Peyer's patch (tissue), 4 donors: ENCODE measurements around the gene POLR2M. TPM values are rescaled to one million over a fixed set of nuclear protein-coding genes. Genes with fewer than 3 reads are reported as not detected.

ENCODE experiments used
- DNase-seq, 3 donors: peaks; one replicate each; pipeline ENCODE4 v3.0.0-alpha.2; 2017 to 2019
- H3K27ac ChIP-seq, 4 donors: fragments of 200-600 bp; sonication (generic); one replicate each; pipeline ENCODE4 v1.5.1; 2016 to 2019
- H3K27me3 ChIP-seq, 2 donors: fragments of 200-600 bp; sonication (generic); one replicate each; pipeline ENCODE4 v1.5.1; 2019
- H3K36me3 ChIP-seq, 3 donors: fragments of 200-600 bp; sonication (generic); one replicate each; pipeline ENCODE4 v1.5.1; 2016 to 2019
- H3K4me1 ChIP-seq, 4 donors: fragments of 200-600 bp; sonication (generic); one replicate each; pipeline ENCODE4 v1.5.1; 2016 to 2019
- H3K4me3 ChIP-seq, 4 donors: fragments of 200-600 bp; sonication (generic); 1 replicate in 3 of 4; 2 replicates in 1 of 4; pipeline ENCODE4 v1.5.1; 2016 to 2019; ENCODE audit warnings: mild to moderate bottlenecking in 1 of 4
- H3K9me3 ChIP-seq, 4 donors: fragments of 200-600 bp; sonication (generic); one replicate each; pipeline ENCODE4 v1.5.1; 2016 to 2019; ENCODE audit warnings: mild to moderate bottlenecking in 1 of 4
- CTCF ChIP-seq, 6 experiments: fragments of 450-650 bp in 4 of 6; fragments of 200-600 bp in 2 of 6; sonication (generic) in 1 of 6; IDR thresholded peaks; one replicate each; pipeline ENCODE4 v1.5.1; 2017 to 2019; ENCODE audit warnings: antibody characterized with exemption in 6 of 6, mild to moderate bottlenecking in 3 of 6, moderate library complexity in 1 of 6
- POLR2A ChIP-seq, 2 donors: fragments of 450-650 bp; IDR thresholded peaks; one replicate each; pipeline ENCODE4 v1.5.1; 2017; ENCODE audit warnings: antibody characterized with exemption in 2 of 2, mild to moderate bottlenecking in 2 of 2, moderate library complexity in 2 of 2
- total RNA-seq, 4 donors: library from RNA; depleted of rRNA; stranded (reverse); fragments of >200 nt; gene quantifications; one replicate each; pipeline ENCODE4 v1.1.0, GENCODE V29; 2016

POLR2M gene
- total RNA-seq, 4 donors from 2014 or later, result 141 to 595 (median 211) TPM

GRCh38 chr15:57698991-57699390 is 7.5 kb upstream of the POLR2M start:
- Histone ChIP-seq H3K9me3 (no peaks in the 10 kb centered on the region), H3K4me1 (no peaks in the 10 kb centered on the region), H3K27me3 (no peaks in the 10 kb centered on the region), H3K36me3 (no peaks in the 10 kb centered on the region), H3K4me3 (no peak overlapping the region), H3K27ac (no peak overlapping the region)
- no peak for TF ChIP-seq CTCF (IDR thresholded peaks at IDR 0.05)
- no peak for TF ChIP-seq POLR2A (IDR thresholded peaks at IDR 0.05)
- DNase-seq, result no peak

GRCh38 chr15:57703387-57703786 is 3.1 kb upstream of the POLR2M start:
- H3K9me3 ChIP-seq, result no peaks in the 10 kb centered on the region
- H3K27me3 ChIP-seq, result no peaks in the 10 kb centered on the region
- H3K4me3 ChIP-seq, result no peak overlapping the region
- H3K27ac ChIP-seq, result no peak overlapping the region
- peaks cover 0 to 11% (median 0%) of the 10 kb centered on the region in 4 donors for H3K4me1 ChIP-seq
- TF ChIP-seq POLR2A (IDR thresholded peaks at IDR 0.05) (no peak), CTCF (IDR thresholded peaks at IDR 0.05) (no peak)
- no peak for DNase-seq
- H3K36me3 ChIP-seq, result no peaks in the 10 kb centered on the region

DNA sequence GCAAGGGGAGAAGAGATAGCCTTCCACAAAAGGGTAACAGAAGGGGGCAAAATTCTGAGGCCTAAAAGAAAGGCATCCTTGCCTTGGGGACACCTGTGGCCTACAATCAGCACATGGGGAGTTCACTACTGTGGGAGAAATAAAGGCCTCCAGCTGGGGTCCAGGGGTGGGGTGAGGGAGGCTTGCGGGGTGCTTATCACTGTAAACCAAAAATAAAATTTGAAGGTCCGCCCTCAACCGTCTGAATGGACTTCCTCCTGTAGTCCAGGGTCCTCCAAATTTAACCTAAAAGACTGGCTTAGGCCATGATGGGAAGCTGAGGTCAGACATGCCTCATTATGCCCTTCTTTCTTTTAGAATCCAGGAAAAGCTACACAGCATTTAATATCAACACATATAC is 2.1 kb upstream of the POLR2M start:
- no peak for DNase-seq
- no peak overlapping the region for H3K27ac ChIP-seq
- TF ChIP-seq CTCF (IDR thresholded peaks at IDR 0.05) (no peak), POLR2A (IDR thresholded peaks at IDR 0.05) (no peak)
- H3K9me3 ChIP-seq, result no peaks in the 10 kb centered on the region
- H3K4me1 ChIP-seq, result peaks cover 0 to 20% (median 0%) of the 10 kb centered on the region in 4 donors
- peaks cover 0 to 4% (median 0%) of the 10 kb centered on the region in 3 donors for H3K36me3 ChIP-seq
- H3K4me3 ChIP-seq, result no peak overlapping the region
- no peaks in the 10 kb centered on the region for H3K27me3 ChIP-seq

- Histone ChIP-seq H3K9me3 (no peaks in the 10 kb centered on the region), H3K36me3 (peaks cover 0 to 18% (median 0%) of the 10 kb centered on the region in 3 donors), H3K4me3 (peak overlapping the region; percentile 89 to 99 (median 92)), H3K27me3 (no peaks in the 10 kb centered on the region), H3K4me1 (peaks cover 0 to 26% (median 0%) of the 10 kb centered on the region in 4 donors), H3K27ac (peak overlapping the region; percentile 91 to 95 (median 92))
- no peak for DNase-seq
- TF ChIP-seq POLR2A (IDR thresholded peaks at IDR 0.05) (no peak), CTCF (IDR thresholded peaks at IDR 0.05) (no peak)
Measured at GRCh38 chr15:57705746-57706404, 639 bp upstream of the POLR2M start.

DNA sequence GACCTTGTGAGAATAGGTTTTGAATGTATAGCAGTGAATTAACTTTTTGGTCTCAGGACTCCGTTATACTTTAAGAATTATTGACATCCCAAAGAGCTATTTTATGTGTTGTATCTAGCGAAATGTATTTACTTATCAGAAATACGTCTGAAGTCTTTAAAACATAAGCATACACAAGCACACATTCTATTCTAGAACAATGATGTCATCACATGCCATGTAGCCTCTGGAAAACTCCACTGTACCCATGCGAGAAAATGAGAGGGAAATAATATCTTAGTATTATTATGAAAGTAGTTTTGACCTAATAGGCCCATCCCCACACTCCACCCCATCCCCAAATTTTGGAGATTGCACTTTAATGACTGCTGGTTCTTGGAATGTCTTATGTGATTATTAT is 1.5 kb downstream of the POLR2M start:
- H3K4me3 ChIP-seq, result peak overlapping the region in 3 of 4 donors; percentile 89 to 99 (median 92)

More for the DNA sequence above, 1.5 kb downstream of the POLR2M start:
- peaks cover 0 to 40% (median 0%) of the 10 kb centered on the region in 3 donors for H3K36me3 ChIP-seq
- no peaks in the 10 kb centered on the region for H3K9me3 ChIP-seq
- H3K27me3 ChIP-seq, result no peaks in the 10 kb centered on the region
- peak overlapping the region in 1 of 4 donors; percentile 91 for H3K27ac ChIP-seq
- DNase-seq, result no peak
- peaks cover 0 to 26% (median 0%) of the 10 kb centered on the region in 4 donors for H3K4me1 ChIP-seq
- TF ChIP-seq CTCF (IDR thresholded peaks at IDR 0.05), result no peak
- TF ChIP-seq POLR2A (IDR thresholded peaks at IDR 0.05), result no peak
